ENCODE results near the gene MYO5B.

DNA sequence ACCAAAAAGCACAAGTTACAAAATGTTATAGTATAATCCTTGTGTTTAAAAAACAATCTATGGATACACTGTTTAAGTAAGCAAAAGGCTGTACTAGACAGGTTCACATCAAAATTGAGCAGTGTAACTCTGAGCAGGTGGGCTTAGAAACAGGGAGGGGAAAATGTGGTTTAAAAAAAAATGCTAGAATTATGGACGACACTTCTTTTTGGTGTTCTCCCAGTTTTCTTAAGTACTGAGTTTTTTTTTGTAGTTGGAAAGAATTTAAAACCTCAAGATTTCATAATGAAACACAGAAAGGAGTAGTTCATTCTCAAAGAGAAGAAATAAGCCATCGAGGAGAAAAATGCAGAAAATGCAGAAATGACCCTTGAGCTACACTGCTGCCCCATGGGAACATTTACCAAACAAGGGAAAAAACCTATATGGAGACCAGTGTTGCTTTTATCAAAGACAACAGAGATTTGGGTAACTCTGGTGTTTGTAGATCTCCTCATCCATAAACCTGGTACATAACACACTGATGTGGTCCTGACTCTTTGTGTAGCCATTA, 100.7 kb downstream of the MYO5B start:
- TF ChIP-seq, protein P1, sequence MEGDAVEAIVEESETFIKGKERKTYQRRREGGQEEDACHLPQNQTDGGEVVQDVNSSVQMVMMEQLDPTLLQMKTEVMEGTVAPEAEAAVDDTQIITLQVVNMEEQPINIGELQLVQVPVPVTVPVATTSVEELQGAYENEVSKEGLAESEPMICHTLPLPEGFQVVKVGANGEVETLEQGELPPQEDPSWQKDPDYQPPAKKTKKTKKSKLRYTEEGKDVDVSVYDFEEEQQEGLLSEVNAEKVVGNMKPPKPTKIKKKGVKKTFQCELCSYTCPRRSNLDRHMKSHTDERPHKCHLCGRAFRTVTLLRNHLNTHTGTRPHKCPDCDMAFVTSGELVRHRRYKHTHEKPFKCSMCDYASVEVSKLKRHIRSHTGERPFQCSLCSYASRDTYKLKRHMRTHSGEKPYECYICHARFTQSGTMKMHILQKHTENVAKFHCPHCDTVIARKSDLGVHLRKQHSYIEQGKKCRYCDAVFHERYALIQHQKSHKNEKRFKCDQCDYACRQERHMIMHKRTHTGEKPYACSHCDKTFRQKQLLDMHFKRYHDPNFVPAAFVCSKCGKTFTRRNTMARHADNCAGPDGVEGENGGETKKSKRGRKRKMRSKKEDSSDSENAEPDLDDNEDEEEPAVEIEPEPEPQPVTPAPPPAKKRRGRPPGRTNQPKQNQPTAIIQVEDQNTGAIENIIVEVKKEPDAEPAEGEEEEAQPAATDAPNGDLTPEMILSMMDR (IDR thresholded peaks at IDR 0.05), result no peak
- no peak for TF ChIP-seq POLR2A (IDR thresholded peaks at IDR 0.05)
